ENCODE data around the gene BHLHA9. TPM values are rescaled to one million over a fixed set of nuclear protein-coding genes. Genes with fewer than 3 reads are reported as not detected.

Gene BHLHA9
- total RNA-seq, 3 donors from 2014 or later (not counting 1 experiment from before 2014, with no cell fraction given) = not detected

DNA sequence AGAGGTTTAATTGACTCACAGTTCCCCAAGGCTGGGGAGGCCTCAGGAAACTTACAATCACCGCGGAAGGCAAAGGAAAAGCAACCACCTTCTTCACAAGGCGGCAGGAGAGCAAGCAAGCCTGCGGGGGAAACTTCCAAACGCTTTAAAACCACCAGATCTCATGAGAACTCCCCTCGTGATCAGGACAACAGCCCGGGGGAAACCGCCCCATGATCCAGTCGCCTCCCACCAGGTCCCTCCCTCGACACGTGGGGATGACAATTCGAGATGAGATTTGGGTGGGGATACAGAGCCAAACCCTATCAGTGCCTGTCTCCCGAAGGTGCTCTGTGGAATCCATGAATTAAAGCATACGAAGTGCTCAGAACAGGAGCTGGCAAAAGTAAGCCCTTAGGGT is 46.6 kb upstream of the BHLHA9 start:
- no peak for ATAC-seq
- Histone ChIP-seq H3K9me3 (ENCODE audit: control insufficient read depth, insufficient read depth, low read length) (no peaks in the 10 kb centered on the region), H3K4me3 (ENCODE audit: low read length) (no peak overlapping the region), H3K27me3 (ENCODE audit: control insufficient read depth, insufficient read depth, low read length) (no peaks in the 10 kb centered on the region), H3K4me1 (ENCODE audit: control insufficient read depth, insufficient read depth, low read length) (peaks cover 15% of the 10 kb centered on the region), H3K27ac (ENCODE audit: low read length) (no peak overlapping the region), H3K36me3 (ENCODE audit: control insufficient read depth, insufficient read depth, low read length) (peaks cover 2% of the 10 kb centered on the region)
- Mint-ChIP-seq H3K27me3 (ENCODE audit: low read depth in 2 of 2) (peaks cover 0 to 14% of the 10 kb centered on the region in 2 donors), H3K4me1 (peaks cover 6 to 17% of the 10 kb centered on the region in 2 donors), H3K4me3 (no peak overlapping the region), H3K9me3 (no peaks in the 10 kb centered on the region), H3K27ac (no peak overlapping the region), H3K36me3 (no peaks in the 10 kb centered on the region)
- TF ChIP-seq, protein P1, sequence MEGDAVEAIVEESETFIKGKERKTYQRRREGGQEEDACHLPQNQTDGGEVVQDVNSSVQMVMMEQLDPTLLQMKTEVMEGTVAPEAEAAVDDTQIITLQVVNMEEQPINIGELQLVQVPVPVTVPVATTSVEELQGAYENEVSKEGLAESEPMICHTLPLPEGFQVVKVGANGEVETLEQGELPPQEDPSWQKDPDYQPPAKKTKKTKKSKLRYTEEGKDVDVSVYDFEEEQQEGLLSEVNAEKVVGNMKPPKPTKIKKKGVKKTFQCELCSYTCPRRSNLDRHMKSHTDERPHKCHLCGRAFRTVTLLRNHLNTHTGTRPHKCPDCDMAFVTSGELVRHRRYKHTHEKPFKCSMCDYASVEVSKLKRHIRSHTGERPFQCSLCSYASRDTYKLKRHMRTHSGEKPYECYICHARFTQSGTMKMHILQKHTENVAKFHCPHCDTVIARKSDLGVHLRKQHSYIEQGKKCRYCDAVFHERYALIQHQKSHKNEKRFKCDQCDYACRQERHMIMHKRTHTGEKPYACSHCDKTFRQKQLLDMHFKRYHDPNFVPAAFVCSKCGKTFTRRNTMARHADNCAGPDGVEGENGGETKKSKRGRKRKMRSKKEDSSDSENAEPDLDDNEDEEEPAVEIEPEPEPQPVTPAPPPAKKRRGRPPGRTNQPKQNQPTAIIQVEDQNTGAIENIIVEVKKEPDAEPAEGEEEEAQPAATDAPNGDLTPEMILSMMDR (IDR thresholded peaks at IDR 0.05) = no peak
- DNase-seq = no peak
- intact Hi-C loops (cut with micrococcal nuclease) = no loop called here
- WGBS (ENCODE audit: insufficient coverage) = 93% methylated on average over 14 of the region's 14 CpGs

DNA sequence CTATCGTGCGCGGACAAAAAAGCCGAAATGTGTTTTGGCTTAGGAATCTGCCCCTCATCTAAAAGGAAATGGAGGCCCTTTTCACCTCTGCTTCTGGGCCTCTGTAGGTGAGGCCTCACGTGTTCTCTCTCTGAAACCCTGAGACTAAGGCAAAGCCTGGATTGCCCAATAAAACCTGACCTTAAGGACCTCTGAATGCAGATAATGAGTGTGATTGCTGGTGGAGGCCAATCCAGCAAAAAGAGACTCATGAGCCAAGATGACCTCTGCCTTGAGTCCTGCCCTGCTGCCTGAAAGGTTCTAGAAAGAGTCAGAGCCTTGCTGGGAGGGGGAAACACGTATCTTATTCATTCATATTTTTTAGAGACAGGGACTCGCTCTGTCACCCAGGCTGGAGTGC is 45.9 kb upstream of the BHLHA9 start:
- ATAC-seq (no peak), DNase-seq (no peak)
- no peak overlapping the region for H3K4me3 ChIP-seq (ENCODE audit: low read length)
- Mint-ChIP-seq H3K27ac (no peak overlapping the region), H3K4me1 (peaks cover 6 to 17% of the 10 kb centered on the region in 2 donors), H3K36me3 (no peaks in the 10 kb centered on the region), H3K9me3 (no peaks in the 10 kb centered on the region), H3K27me3 (ENCODE audit: low read depth in 2 of 2) (peaks cover 0 to 14% of the 10 kb centered on the region in 2 donors), H3K4me3 (no peak overlapping the region)
- no peaks in the 10 kb centered on the region for H3K9me3 ChIP-seq (ENCODE audit: control insufficient read depth, insufficient read depth, low read length)
- no peaks in the 10 kb centered on the region for H3K27me3 ChIP-seq (ENCODE audit: control insufficient read depth, insufficient read depth, low read length)
- 90% methylated on average over 7 of the region's 7 CpGs for WGBS (ENCODE audit: insufficient coverage)
- peaks cover 2% of the 10 kb centered on the region for H3K36me3 ChIP-seq (ENCODE audit: control insufficient read depth, insufficient read depth, low read length)
- TF ChIP-seq, protein P1 (IDR thresholded peaks at IDR 0.05) = no peak
- intact Hi-C loops (cut with micrococcal nuclease) = no loop called here
- no peak overlapping the region for H3K27ac ChIP-seq (ENCODE audit: low read length)
- H3K4me1 ChIP-seq (ENCODE audit: control insufficient read depth, insufficient read depth, low read length) = peaks cover 15% of the 10 kb centered on the region

DNA sequence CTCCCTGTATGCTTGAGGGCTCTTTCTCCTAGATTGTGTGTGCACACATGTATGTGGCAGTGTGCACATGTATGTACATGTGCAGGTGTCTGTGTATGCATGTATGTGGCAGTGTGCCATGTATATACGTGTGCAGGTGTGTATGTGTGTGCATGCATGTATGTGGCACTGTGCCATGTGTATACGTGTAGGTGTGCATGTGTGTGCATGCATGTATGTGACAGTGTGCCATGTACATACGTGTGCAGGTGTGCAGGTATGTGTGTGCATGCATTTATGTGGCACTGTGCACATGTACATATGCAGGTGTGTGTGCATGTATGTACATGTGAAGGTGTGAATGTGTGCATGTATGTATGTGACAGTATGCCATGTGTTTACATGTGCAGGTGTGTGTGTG is 43.9 kb upstream of the BHLHA9 start:
- Histone ChIP-seq H3K4me1 (ENCODE audit: control insufficient read depth, insufficient read depth, low read length) (peaks cover 26% of the 10 kb centered on the region), H3K4me3 (ENCODE audit: low read length) (no peak overlapping the region), H3K9me3 (ENCODE audit: control insufficient read depth, insufficient read depth, low read length) (no peaks in the 10 kb centered on the region), H3K36me3 (ENCODE audit: control insufficient read depth, insufficient read depth, low read length) (peaks cover 2% of the 10 kb centered on the region), H3K27ac (ENCODE audit: low read length) (no peak overlapping the region), H3K27me3 (ENCODE audit: control insufficient read depth, insufficient read depth, low read length) (peaks cover 10% of the 10 kb centered on the region)
- Mint-ChIP-seq H3K27ac (no peak overlapping the region), H3K4me3 (no peak overlapping the region), H3K27me3 (ENCODE audit: low read depth in 2 of 2) (peaks cover 5 to 20% of the 10 kb centered on the region in 2 donors), H3K36me3 (no peaks in the 10 kb centered on the region), H3K4me1 (peaks cover 13 to 22% of the 10 kb centered on the region in 2 donors), H3K9me3 (no peaks in the 10 kb centered on the region)
- intact Hi-C loops (cut with micrococcal nuclease) = no loop called here
- no peak for ATAC-seq
- WGBS (ENCODE audit: insufficient coverage) = 97% methylated on average over 3 of the region's 3 CpGs
- no peak for DNase-seq
- TF ChIP-seq, protein P1 (IDR thresholded peaks at IDR 0.05) = no peak

DNA sequence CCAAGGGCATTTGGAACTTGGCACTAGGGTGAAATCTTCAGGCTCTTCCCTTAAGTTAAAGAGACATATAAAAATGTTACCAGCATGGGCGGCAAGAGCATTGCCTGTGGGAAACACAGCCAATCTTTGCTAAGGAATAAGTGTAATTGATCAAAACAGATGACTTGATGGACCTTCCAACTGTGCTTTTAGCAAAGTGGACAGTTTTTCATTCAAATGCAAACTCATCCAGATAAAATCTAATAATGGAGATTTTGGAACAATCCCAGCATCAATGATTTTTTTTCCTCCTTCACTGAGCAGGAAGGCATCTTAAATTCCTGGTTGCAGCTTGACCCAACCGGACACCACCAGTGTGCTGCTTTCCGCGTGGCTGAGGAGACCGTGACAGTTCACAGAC is 42.9 kb upstream of the BHLHA9 start:
- peaks cover 13% of the 10 kb centered on the region for H3K27me3 ChIP-seq (ENCODE audit: control insufficient read depth, insufficient read depth, low read length)
- peaks cover 19 to 22% of the 10 kb centered on the region in 2 donors for H3K4me1 Mint-ChIP-seq
- DNase-seq (no peak), ATAC-seq (no peak)
- 87% methylated on average over 5 of the region's 5 CpGs for WGBS (ENCODE audit: insufficient coverage)
- no peaks in the 10 kb centered on the region for H3K36me3 Mint-ChIP-seq
- intact Hi-C loops (cut with micrococcal nuclease) = no loop called here
- H3K27me3 Mint-ChIP-seq (ENCODE audit: low read depth in 2 of 2) = peaks cover 15 to 23% of the 10 kb centered on the region in 2 donors
- no peak overlapping the region for H3K27ac Mint-ChIP-seq
- TF ChIP-seq, protein P1 (IDR thresholded peaks at IDR 0.05) = no peak
- no peaks in the 10 kb centered on the region for H3K9me3 Mint-ChIP-seq
- H3K27ac ChIP-seq (ENCODE audit: low read length) = no peak overlapping the region
- peaks cover 2% of the 10 kb centered on the region for H3K36me3 ChIP-seq (ENCODE audit: control insufficient read depth, insufficient read depth, low read length)
- H3K4me3 ChIP-seq (ENCODE audit: low read length) = no peak overlapping the region
- H3K4me3 Mint-ChIP-seq = peak overlapping the region; percentile 91
- no peaks in the 10 kb centered on the region for H3K9me3 ChIP-seq (ENCODE audit: control insufficient read depth, insufficient read depth, low read length)
- H3K4me1 ChIP-seq (ENCODE audit: control insufficient read depth, insufficient read depth, low read length) = peaks cover 30% of the 10 kb centered on the region

Measured in natural killer cell (primary cell).